Stomach (tissue), 4 donors: ENCODE data around the gene ADI1.

ENCODE experiments used
- CTCF ChIP-seq, 7 experiments: fragments of 450-650 bp in 4 of 7; fragments of 200-600 bp in 3 of 7; sonication (generic) in 3 of 7; IDR thresholded peaks; one replicate each; pipeline ENCODE4 v1.5.1; 2016 to 2019; ENCODE audit warnings: antibody characterized with exemption in 7 of 7, control low read depth in 2 of 7, mild to moderate bottlenecking in 1 of 7
- POLR2A ChIP-seq, 4 donors: fragments of 450-650 bp; IDR thresholded peaks; one replicate each; pipeline ENCODE4 v1.6.1; 2016; ENCODE audit warnings: antibody characterized with exemption in 4 of 4, control low read depth in 2 of 4, mild to moderate bottlenecking in 1 of 4, moderate library complexity in 1 of 4

- TF ChIP-seq CTCF (IDR thresholded peaks at IDR 0.05) (no peak), POLR2A (IDR thresholded peaks at IDR 0.05) (no peak)
Observed at GRCh38 chr2:3512086-3512485, 7.2 kb downstream of the ADI1 start.
